ENCODE measurements around the gene DISP2.

The DISP2 gene

GRCh38 chr15:40397688-40398412 lies 39.8 kb downstream of the DISP2 start:
- no peak for DNase-seq

DNA sequence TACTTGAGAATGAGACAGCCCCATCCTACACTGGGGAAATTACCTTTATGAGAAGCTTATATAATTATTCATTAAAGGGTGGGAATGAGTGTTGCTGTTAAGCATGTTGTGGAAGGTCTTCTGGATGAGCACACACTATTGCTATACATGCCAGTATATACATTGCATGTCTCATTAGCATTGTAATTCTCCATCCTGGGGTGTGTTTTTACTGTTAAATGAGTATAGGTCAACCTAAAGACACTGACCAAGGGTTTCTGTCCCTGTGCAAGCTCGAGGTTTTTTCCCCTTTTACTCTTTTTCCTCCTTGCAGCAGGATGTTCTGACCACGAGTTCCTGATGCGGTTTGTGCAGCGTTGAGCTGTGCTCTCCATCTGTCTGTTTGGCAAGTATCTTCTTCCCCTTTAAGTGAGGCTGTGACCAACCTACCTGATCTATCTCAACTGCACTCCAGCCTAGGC lies 40.4 kb downstream of the DISP2 start:
- DNase-seq: no peak

- DNase-seq: no peak
These were observed 41.4 kb downstream of the DISP2 start for GRCh38 chr15:40399370-40399769.

DNA sequence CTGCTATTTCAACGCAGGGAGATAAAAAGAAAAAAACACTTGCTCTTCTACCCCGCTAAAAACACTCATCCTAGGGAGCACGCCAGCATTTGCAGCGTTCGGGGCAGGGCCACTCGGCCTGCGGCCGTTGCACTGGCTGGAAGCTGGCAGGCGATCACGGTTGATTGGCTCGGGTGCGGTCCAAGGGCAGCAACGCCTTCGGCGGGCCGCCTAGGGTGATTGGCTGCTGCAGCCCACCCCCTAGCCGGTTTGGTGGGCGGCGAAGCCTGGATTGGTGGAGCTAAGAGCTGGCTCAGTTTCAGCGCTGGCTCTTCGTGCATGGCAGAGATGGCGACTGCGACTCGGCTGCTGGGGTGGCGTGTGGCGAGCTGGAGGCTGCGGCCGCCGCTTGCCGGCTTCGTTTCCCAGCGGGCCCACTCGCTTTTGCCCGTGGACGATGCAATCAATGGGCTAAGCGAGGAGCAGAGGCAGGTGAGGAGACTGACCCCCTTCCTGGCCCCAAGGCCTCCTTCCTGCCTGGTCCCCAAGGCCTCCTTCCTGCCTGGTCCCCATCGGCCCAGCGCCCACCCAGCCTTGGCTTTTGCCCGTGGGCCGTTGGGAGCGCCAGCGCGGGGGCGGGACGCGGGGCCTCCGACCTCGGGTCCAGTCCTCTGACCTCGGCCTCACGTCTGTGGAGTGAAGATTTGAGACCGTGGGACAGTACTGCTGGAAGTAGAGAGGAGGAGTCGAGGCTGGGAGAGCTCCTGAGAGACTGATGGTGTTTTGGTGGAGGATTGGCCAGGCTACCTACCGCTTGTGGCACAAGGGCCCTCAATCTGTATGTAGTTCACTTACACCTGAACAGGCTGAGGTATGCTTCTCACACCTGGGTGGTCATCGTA lies 47.7 kb downstream of the DISP2 start, which contains the start of gene IVD:
Gene IVD, plus strand, starts transcription at position 295 of the 881 bp plus-strand sequence. Its CDS starts 33 bp downstream, at position 328.
- DNase-seq: peak; percentile 86

- no peak for DNase-seq
These were observed 49.4 kb downstream of the DISP2 start for GRCh38 chr15:40407330-40407990.

DNA sequence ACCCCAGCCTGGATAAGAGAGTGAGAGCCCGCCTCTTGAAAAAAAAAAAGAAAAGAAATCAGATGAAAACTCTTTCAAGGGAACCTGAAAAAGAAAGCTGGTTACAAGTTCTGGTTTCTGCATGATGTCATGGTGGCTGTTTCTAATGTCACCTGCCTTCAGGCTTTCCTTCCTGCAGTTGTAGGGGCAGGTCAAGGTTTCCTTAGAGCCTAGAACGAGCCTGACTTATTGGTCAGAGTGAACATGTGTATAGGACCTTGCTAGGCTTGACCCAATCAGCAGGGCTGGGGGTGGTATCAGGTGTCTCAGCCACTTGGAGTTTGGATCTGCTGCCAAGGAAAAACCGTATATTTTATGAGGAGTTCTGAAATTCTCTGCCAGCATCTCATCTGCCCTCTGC lies 51.3 kb downstream of the DISP2 start:
- no peak for DNase-seq

DNA sequence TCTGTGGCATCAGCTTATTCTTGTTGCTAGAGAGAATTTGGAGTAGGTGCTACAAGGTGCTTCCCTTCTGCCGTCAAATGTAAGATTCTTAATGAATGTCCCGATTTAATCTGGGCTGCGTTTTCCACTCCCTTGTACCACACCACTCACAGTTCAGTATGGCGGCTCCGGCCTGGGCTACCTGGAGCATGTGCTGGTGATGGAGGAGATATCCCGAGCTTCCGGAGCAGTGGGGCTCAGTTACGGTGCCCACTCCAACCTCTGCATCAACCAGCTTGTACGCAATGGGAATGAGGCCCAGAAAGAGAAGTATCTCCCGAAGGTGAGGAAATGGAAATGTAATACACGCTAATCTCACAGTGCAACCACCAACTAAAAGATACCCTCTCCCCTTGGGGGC lies 52.5 kb downstream of the DISP2 start:
- no peak for DNase-seq

DNA sequence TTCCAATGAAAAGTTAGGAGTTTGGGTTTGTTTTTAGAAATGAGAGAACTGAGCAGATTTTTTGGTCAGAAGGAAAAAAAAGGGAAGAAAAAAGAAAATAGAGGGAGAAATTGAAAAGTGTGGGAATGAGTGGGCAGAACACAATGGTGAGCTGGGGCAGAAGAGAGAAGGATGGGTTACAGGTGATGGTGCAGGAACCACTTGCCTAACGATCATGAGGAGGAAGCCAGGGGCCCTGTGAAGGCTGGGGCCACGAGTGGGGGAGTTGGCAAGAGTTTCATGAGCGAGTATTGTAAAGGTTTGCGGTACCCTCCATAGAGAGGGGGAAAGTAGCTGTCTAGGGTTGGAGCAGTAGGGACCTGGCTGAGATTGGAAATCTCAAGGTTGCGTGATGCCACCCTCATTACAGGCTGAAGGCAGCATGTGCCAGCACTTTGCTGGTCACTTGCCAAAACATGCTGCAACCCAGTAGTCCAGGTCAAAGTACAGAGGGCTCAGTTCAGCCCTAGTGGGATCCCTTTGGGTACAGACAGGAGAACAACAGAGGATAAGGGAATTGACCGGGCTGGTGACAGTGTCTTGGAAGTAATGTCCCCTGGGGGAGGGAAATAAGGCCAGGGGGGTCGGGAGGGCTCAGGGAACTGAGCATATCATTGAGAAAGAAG lies 54.2 kb downstream of the DISP2 start:
- no peak for DNase-seq

GRCh38 chr15:40413036-40413435 lies 55.0 kb downstream of the DISP2 start:
- no peak for DNase-seq

DNA sequence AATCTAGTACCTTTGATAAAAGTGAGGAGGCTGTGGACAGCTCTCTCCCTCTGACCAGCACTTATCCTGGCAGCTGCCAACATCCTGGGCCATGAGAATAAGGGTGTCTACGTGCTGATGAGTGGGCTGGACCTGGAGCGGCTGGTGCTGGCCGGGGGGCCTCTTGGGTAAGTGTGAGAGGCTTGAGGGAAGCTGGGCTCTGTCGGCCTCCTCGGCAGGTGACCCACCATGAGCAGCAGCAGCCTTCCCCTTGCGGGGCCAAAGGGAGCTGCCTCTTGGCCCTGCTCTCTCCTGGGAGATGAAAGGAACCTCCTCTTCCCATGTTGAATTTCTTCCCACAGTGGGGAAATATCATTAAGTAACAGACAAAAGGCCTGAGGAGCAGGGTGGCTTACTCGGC lies 56.8 kb downstream of the DISP2 start:
- no peak for DNase-seq

DNA sequence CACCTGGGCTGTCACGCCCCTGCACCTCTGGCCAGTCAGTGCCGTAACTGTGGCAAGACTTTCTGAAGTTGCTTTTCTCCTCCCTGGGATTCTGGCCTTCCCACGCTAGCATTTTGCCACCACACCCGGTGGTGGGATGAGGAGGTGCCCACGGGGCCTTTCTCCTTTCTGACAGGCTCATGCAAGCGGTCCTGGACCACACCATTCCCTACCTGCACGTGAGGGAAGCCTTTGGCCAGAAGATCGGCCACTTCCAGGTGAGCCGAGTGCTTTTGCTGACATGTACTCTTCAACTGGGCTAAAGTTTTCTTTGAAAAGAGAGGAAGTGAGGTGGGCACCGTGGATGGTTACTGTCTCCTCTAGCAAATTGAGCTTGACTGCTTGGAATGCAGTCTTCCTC lies 57.2 kb downstream of the DISP2 start:
- no peak for DNase-seq

GRCh38 chr15:40416056-40416455 lies 58.0 kb downstream of the DISP2 start:
- DNase-seq: no peak

DNA sequence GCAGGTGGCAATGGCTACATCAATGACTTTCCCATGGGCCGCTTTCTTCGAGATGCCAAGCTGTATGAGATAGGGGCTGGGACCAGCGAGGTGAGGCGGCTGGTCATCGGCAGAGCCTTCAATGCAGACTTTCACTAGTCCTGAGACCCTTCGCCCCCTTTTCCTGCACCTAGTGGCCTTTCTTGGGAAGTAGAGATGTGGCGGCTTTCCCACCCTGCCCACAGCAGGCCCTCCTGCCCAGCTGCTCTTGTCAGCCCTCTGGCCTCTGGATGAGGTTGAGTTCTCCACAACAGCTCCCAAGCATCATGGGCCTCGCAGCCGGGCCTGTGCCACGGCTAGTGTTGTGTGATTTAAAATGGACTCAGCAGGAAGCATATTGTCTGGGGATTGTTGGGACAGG lies 60.1 kb downstream of the DISP2 start:
- DNase-seq: no peak

GRCh38 chr15:40420071-40420713 lies 62.2 kb downstream of the DISP2 start:
- no peak for DNase-seq

GRCh38 chr15:40420793-40421192 lies 62.8 kb downstream of the DISP2 start:
- DNase-seq: no peak

GRCh38 chr15:40421246-40422157 lies 63.5 kb downstream of the DISP2 start:
- DNase-seq: peak; percentile 84

GRCh38 chr15:40424483-40425115 lies 66.6 kb downstream of the DISP2 start:
- no peak for DNase-seq

GRCh38 chr15:40425681-40426080 lies 67.7 kb downstream of the DISP2 start:
- DNase-seq: no peak

DNA sequence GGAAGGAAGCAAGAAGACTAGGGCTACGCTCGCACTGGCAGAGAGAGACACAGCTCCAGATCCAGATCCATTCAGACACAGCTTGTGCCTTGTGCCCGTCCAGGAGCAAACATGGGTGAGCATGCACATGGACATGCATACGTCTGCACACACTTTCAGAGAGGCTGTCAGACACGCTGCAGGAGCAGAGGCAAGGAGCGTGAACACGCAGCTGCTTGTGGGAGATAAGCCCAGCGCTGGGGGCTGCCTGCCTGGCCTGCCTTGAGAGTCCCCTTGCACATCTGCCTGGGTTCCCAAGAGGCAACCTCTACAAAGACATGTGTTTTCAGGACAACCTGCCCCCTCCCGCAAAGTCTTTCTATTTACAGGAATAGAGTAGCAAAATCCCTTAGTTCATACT lies 69.2 kb downstream of the DISP2 start:
- no peak for DNase-seq

GRCh38 chr15:40428185-40428584 lies 70.2 kb downstream of the DISP2 start:
- no peak for DNase-seq
